ENCODE results near the gene ATP8B4.

The ATP8B4 gene

DNA sequence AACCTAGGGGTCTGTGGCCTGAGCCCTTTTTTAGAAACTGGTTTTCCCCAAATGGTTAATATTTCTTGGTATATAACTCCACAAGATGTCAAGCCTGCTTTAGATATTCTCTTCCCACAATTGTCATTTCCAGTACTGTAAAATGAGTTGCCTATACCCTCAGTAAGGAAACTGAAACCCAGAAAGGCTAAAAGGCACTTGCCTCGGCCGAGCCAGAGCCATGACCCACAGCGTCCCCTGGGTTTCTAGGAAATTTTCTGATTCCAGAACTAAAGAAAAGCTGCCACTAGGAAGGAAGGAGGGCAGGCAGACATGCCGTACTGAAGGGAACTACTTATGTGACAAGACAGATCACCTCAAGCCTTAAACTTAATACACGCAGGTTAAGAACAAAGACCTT, 59.1 kb downstream of the ATP8B4 start:
- DNase-seq: no peak

- DNase-seq: no peak
Observed at GRCh38 chr15:50059203-50059772, 59.7 kb downstream of the ATP8B4 start.

- no peak for DNase-seq
Observed at GRCh38 chr15:50057905-50058639, 61.0 kb downstream of the ATP8B4 start.

DNA sequence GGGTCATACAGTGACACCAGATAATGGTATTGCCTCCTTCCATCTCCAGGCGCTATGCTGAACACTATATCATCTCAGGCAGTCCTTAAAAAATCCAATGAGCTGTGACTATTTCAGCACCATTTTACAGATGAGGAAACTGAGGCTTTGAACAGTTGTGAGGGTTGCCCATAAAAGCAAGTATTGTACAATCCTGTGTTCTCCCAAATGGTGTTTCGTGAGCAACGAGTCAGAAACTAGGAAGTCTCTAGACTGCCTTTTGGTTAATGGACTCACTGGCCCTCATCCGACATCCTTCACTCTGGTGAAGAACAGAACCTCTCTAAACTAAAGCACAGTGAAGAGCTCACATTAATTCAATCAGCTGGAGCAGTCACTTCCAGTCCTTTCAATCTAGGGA, 61.8 kb downstream of the ATP8B4 start:
- no peak for DNase-seq

- DNase-seq: no peak
Observed at GRCh38 chr15:50055750-50056157, 63.3 kb downstream of the ATP8B4 start.

- no peak for DNase-seq
Observed at GRCh38 chr15:50055332-50055731, 63.7 kb downstream of the ATP8B4 start.

GRCh38 chr15:50053055-50053856, 65.8 kb downstream of the ATP8B4 start:
- no peak for DNase-seq

- peak; percentile 5 for DNase-seq
Observed at GRCh38 chr15:50051811-50052419, 67.1 kb downstream of the ATP8B4 start.

GRCh38 chr15:50050986-50051743, 67.9 kb downstream of the ATP8B4 start:
- no peak for DNase-seq

- no peak for DNase-seq
Observed at GRCh38 chr15:50049871-50050270, 69.2 kb downstream of the ATP8B4 start.

DNA sequence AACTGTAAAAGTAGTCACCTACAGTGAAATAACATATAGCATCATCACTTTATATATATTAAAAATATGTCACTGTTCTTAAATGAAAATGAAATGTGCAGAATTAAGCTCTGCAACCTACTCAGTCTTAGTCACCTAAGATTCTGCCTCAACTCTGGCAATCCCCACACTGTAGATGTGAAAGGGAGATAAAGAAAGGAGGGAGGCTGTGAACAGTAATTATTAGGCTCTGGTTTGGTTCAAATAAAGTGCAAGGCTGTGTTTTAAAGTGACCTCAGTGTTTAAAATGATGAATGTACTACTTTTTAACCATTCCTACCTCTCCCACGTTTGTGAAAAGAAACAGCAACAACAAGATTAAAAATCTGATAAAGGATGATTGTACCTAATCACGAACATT, 72.2 kb downstream of the ATP8B4 start:
- DNase-seq: no peak

DNA sequence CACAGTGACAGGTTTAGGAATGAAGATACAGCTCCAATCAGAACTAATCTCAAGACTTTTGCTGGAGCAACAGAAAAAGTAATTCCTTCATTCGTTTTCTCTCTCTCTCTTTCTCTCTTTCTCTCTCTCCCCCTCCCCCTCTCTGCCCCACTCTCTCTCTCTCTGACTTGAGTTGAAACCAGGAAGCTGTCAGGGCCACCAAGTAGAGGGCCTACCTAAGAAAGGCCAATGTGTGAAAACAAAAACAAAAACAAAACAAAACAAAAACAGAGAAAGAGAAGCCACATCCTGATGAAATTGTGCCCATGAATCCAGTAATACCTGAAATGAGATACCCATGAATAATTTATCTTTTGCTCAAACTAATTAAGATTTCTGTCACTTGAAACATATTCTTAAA, 72.9 kb downstream of the ATP8B4 start:
- no peak for DNase-seq

DNA sequence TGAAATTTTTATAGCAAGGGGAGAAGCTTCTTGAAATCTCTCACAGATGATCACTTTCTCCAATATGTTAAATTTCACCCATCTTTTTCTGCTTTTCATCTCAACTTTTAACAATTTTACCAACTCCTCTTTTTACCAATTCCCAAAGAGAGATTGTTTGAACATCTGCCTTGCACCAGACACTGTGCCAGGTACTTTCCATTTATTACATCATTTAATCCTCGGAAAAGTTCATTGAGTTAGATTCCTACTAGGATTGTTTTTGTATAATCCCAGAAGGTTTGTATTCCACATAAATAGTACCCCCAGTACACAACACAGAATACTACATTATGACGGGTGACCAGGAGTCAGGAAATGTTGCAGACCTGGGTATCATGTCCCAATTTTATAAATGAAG, 74.1 kb downstream of the ATP8B4 start:
- no peak for DNase-seq

- no peak for DNase-seq
Observed at GRCh38 chr15:50044406-50044805, 74.6 kb downstream of the ATP8B4 start.

DNA sequence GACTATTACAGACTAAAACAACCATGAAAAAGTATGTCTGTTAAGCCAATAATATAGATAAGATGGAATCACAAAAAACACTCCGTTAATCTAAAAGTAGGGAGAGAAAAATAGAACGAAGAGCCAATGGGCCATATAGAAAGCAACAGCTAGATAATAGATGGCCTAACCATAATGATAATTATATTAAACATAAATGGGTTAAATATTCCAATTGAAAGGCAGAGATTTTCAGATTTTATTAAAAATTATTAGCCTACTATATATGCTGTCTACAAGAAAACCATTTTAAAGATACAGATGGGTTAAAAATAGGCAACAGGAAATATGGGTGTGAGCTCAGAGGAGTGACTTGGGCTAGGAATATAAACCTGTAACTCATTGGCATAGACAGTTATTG, 76.3 kb downstream of the ATP8B4 start:
- DNase-seq: no peak

- DNase-seq: no peak
Observed at GRCh38 chr15:50030456-50030855, 88.6 kb downstream of the ATP8B4 start.

- DNase-seq: no peak
Observed at GRCh38 chr15:50028326-50028725, 90.7 kb downstream of the ATP8B4 start.

- DNase-seq: no peak
Observed at GRCh38 chr15:50024281-50024680, 94.8 kb downstream of the ATP8B4 start.

DNA sequence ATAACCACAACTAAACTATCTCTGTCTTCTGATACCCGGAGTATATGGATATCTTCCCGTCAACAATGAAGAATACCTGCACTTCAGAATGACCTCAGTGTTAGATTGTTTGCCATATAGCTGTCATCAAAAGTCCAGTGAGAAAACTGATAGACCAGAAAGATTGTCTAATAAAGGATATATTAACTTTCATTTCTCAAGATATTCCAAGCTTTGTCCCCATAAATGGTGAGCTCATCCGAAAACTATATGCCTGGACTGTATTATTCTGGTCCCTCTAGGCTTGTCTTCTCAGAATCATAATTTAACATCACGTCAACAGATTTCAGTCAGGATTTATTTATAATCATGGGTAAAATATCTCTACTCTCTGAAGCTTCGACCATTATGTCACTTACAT, 100.5 kb downstream of the ATP8B4 start:
- no peak for DNase-seq

DNA sequence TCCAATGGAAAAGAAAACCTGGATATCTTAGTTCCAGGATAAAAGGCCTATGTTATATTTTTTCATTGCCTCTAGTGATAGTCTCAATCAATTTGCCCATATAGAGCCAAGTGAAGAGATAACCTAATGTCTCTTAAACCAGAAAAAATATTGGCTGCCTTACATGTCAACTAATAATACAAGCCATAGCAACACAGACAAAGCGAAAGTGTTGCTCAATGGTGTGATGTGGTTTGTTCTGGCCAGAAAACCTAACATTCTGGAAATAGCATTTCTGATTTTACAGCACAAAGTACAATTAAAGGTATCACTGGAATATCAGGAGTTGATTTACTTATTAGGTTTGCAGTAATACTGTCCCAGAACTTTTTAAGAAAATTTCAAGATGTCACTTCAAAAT, 101.5 kb downstream of the ATP8B4 start:
- DNase-seq: no peak

GRCh38 chr15:50016951-50017350, 102.1 kb downstream of the ATP8B4 start:
- DNase-seq: no peak

GRCh38 chr15:50012790-50013189, 106.2 kb downstream of the ATP8B4 start:
- DNase-seq: no peak

DNA sequence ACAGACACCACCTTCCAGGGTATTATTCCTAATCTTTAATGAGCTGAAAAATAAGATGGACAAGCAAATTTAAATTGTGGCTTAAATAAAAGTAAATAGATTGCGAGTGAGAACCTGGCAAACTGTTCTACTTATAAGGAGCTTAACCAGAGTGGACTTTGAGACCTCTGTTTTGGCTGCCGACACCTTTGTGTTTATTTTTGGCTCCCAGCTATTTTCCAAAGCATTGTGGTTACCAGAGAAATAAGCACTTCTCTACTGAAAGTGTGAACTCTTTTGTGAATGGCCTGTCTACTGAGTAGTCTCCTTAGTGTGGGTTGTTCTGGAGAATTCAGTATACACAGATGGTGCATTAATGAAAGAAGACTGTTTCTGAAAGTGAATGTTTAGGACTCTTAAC, 109.4 kb downstream of the ATP8B4 start:
- no peak for DNase-seq
